Activated T-helper 2 cell treated with anti-CD3 and anti-CD28 coated beads, Interferon-gamma antibody, Interleukin-2, Interleukin-4, amounts not matched to agents 10 μg/mL and 5 μg/mL and 100 μg/mL, durations not matched to agents 14 hours and 24 hours and 36 hours (primary cell): ENCODE measurements around the gene PPP3CA. TPM values are rescaled to one million over a fixed set of nuclear protein-coding genes. Genes with fewer than 3 reads are reported as not detected.

Source experiments
- DNase-seq: peaks from one replicate; pipeline ENCODE4 v3.0.0; 2021; ENCODE audit warnings: low spot score
- H3K27ac Mint-ChIP-seq: one replicate; pipeline ENCODE4 v1.8.0; 2021; ENCODE audit warnings: mixed read lengths
- H3K27me3 Mint-ChIP-seq: one replicate; pipeline ENCODE4 v1.8.0; 2021; ENCODE audit warnings: low read depth, mixed read lengths
- H3K36me3 Mint-ChIP-seq: one replicate; pipeline ENCODE4 v1.8.0; 2021; ENCODE audit warnings: low read depth, mixed read lengths
- H3K4me1 Mint-ChIP-seq: one replicate; pipeline ENCODE4 v1.8.0; 2021; ENCODE audit warnings: low read depth, mixed read lengths
- H3K4me3 Mint-ChIP-seq: one replicate; pipeline ENCODE4 v1.8.0; 2021; ENCODE audit warnings: low read depth, mild to moderate bottlenecking, moderate library complexity, mixed read lengths
- H3K9me3 Mint-ChIP-seq: one replicate; pipeline ENCODE4 v1.8.0; 2021; ENCODE audit warnings: mixed read lengths
- intact Hi-C: fragments of 100-400 bp; cut with micrococcal nuclease; formaldehyde crosslinking; loops from one replicate; pipeline ENCODE4 v1.15.1; 2023
- total RNA-seq: library from RNA; stranded (reverse); gene quantifications from 2 replicates; pipeline ENCODE4 v1.2.3, GENCODE V29; 2022

The PPP3CA gene
- total RNA-seq, 1 donor from 2014 or later = 7.2 TPM

- no peaks in the 10 kb centered on the region for H3K9me3 Mint-ChIP-seq
- H3K36me3 Mint-ChIP-seq = peaks cover 3% of the 10 kb centered on the region
Observed at GRCh38 chr4:101067383-101067782, 279.9 kb downstream of the PPP3CA start.

DNA sequence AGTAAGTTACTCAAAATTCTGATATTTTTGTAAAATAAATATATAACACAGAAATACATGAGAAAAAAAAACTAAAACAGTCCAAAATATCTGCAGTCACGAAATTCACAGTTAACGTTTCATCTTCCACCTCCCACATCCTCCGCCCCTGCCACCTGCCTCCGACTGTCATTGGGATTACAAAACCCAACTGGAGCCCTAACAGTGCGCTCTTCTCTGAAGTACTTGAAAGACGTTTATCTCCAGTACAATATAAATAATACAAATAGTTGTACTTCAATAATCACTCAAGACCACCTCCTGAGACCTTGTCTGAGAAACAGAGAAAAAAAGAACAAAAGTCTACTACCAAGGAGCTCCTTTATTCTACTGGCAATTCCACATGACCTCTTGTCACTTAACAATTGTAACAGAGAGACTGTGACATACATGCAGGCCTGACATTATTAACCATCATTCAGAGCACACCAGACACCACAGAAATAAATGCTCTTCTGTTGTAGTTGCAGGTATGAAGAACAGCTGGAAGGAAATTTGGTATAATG, 280.6 kb downstream of the PPP3CA start:
- H3K27ac Mint-ChIP-seq = no peak overlapping the region
- no peaks in the 10 kb centered on the region for H3K4me1 Mint-ChIP-seq
- no peak overlapping the region for H3K4me3 Mint-ChIP-seq
- H3K36me3 Mint-ChIP-seq = peaks cover 3% of the 10 kb centered on the region
- intact Hi-C loops = no loop called here
- DNase-seq = no peak
- H3K27me3 Mint-ChIP-seq = no peaks in the 10 kb centered on the region
- H3K9me3 Mint-ChIP-seq = no peaks in the 10 kb centered on the region

More at GRCh38 chr4:101067383-101067782, 279.9 kb downstream of the PPP3CA start:
- Mint-ChIP-seq H3K4me3 (no peak overlapping the region), H3K27me3 (no peaks in the 10 kb centered on the region), H3K4me1 (no peaks in the 10 kb centered on the region), H3K27ac (no peak overlapping the region)
- intact Hi-C loops = no loop called here
- DNase-seq = no peak

GRCh38 chr4:101065935-101066485, 281.3 kb downstream of the PPP3CA start:
- no peaks in the 10 kb centered on the region for H3K27me3 Mint-ChIP-seq
- H3K27ac Mint-ChIP-seq = no peak overlapping the region
- no peak overlapping the region for H3K4me3 Mint-ChIP-seq
- intact Hi-C loops = no loop called here
- H3K9me3 Mint-ChIP-seq = no peaks in the 10 kb centered on the region
- no peaks in the 10 kb centered on the region for H3K4me1 Mint-ChIP-seq
- DNase-seq = no peak
- H3K36me3 Mint-ChIP-seq = peaks cover 3% of the 10 kb centered on the region

GRCh38 chr4:101065346-101065745, 282.0 kb downstream of the PPP3CA start:
- H3K4me1 Mint-ChIP-seq = no peaks in the 10 kb centered on the region
- DNase-seq = no peak
- no peak overlapping the region for H3K27ac Mint-ChIP-seq
- H3K4me3 Mint-ChIP-seq = no peak overlapping the region
- intact Hi-C loops = no loop called here
- H3K9me3 Mint-ChIP-seq = no peaks in the 10 kb centered on the region
- H3K36me3 Mint-ChIP-seq = peaks cover 3% of the 10 kb centered on the region
- H3K27me3 Mint-ChIP-seq = no peaks in the 10 kb centered on the region

DNA sequence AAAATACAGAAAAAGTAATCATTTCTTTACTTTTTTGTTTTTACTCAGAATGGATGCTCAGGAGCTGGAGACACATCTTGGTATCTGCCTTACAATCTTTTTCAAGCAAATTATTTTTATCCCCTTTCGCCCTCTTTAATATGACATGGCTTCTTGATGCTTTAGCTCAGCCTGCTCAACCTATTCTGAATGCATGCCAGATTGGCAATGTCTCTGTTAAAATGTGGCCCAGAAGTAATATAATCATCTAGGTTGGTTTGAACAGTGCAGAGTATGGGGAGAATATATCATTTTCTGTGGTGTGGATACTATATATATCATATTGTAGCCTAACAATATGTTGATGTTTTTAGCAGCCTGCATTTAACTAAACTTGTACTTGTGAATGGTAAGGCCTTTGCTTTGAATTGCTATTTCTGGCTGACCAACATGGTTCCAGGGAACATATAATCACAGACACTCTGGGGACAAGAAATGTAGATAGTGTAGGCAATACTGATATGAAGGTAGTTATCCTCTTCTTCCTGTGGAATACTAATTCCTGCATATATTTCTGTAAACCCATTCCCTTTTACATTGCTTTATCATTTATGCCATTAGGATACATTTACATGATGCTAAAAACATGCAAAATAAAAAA, 282.7 kb downstream of the PPP3CA start:
- H3K9me3 Mint-ChIP-seq = no peaks in the 10 kb centered on the region
- no peak overlapping the region for H3K27ac Mint-ChIP-seq
- peaks cover 3% of the 10 kb centered on the region for H3K36me3 Mint-ChIP-seq
- H3K4me1 Mint-ChIP-seq = no peaks in the 10 kb centered on the region
- DNase-seq = no peak
- no peak overlapping the region for H3K4me3 Mint-ChIP-seq
- H3K27me3 Mint-ChIP-seq = no peaks in the 10 kb centered on the region
- intact Hi-C loops = no loop called here

- Mint-ChIP-seq H3K27me3 (no peaks in the 10 kb centered on the region), H3K4me1 (peaks cover 6% of the 10 kb centered on the region), H3K9me3 (no peaks in the 10 kb centered on the region), H3K4me3 (no peak overlapping the region), H3K27ac (no peak overlapping the region), H3K36me3 (no peaks in the 10 kb centered on the region)
- no peak for DNase-seq
- intact Hi-C loops = no loop called here
Observed at GRCh38 chr4:101055392-101055791, 291.9 kb downstream of the PPP3CA start.

- no peaks in the 10 kb centered on the region for H3K9me3 Mint-ChIP-seq
- intact Hi-C loops = no loop called here
- no peak overlapping the region for H3K4me3 Mint-ChIP-seq
- no peak for DNase-seq
- H3K27ac Mint-ChIP-seq = no peak overlapping the region
- peaks cover 6% of the 10 kb centered on the region for H3K4me1 Mint-ChIP-seq
- no peaks in the 10 kb centered on the region for H3K36me3 Mint-ChIP-seq
- H3K27me3 Mint-ChIP-seq = no peaks in the 10 kb centered on the region
Observed at GRCh38 chr4:101050837-101051205, 296.5 kb downstream of the PPP3CA start.

DNA sequence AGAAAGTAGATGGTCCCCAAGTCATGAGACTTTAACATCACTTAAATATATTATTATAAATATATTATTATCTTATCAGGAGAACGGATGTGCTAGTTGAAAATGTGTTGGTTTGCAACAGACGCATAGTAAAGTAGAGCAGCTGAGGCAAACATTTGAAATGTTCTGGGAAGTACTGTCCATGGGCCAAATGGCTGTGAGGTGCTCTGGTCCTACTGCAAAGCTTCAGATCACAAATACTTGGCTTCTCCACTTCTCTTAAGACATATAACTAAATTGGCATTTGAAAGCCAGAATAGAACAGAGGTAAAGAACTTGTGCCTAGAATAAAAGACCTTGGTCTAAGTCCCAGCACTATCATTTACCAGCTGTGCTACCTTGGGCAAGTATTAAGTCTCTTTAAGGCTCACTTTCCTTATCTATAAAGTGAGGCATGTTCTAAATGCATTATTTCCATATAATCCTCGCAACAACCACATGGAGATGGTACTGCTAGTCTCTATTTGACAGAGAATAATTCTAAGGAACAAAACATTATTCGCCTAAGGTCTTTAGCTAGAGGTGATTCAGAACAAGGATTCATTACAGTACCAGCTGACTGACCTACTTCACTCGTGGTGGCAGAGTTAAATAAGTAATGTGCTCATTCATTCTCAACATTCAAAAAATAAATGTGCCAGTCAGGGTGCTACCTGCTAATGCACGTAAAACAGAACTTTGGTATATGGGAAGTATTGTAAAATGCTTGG, 297.1 kb downstream of the PPP3CA start:
- Mint-ChIP-seq H3K4me3 (no peak overlapping the region), H3K9me3 (no peaks in the 10 kb centered on the region), H3K4me1 (peaks cover 6% of the 10 kb centered on the region), H3K27ac (no peak overlapping the region), H3K36me3 (no peaks in the 10 kb centered on the region), H3K27me3 (no peaks in the 10 kb centered on the region)
- intact Hi-C loops = no loop called here
- DNase-seq = no peak

GRCh38 chr4:101049549-101050001, 297.8 kb downstream of the PPP3CA start:
- intact Hi-C loops = no loop called here
- H3K4me1 Mint-ChIP-seq = peaks cover 6% of the 10 kb centered on the region
- H3K4me3 Mint-ChIP-seq = no peak overlapping the region
- DNase-seq = no peak
- H3K27me3 Mint-ChIP-seq = no peaks in the 10 kb centered on the region
- H3K36me3 Mint-ChIP-seq = no peaks in the 10 kb centered on the region
- H3K27ac Mint-ChIP-seq = no peak overlapping the region
- no peaks in the 10 kb centered on the region for H3K9me3 Mint-ChIP-seq

GRCh38 chr4:101044766-101045165, 302.6 kb downstream of the PPP3CA start:
- Mint-ChIP-seq H3K4me1 (no peaks in the 10 kb centered on the region), H3K27me3 (no peaks in the 10 kb centered on the region), H3K36me3 (no peaks in the 10 kb centered on the region), H3K27ac (no peak overlapping the region), H3K4me3 (no peak overlapping the region), H3K9me3 (no peaks in the 10 kb centered on the region)
- DNase-seq = no peak
- intact Hi-C loops = no loop called here

DNA sequence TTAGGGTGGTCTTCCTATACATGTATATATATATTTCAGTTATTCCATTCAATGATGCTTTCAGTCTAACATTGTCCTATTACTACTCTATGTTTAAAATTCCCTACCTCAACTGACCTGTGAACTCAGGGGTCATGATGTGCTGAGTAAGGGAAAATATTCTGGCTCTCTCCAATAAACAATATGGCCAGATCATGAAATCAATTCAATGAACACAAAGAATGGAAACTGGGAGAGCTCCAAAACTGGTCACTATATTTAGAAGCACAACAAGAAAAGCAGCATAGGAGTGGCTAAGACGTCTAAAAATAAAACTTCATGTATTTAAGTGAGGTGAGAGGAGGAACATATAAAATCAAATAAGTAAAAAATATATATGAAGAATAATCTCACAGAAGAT, 304.5 kb downstream of the PPP3CA start:
- intact Hi-C loops = no loop called here
- peaks cover 7% of the 10 kb centered on the region for H3K4me1 Mint-ChIP-seq
- H3K36me3 Mint-ChIP-seq = peaks cover 3% of the 10 kb centered on the region
- no peaks in the 10 kb centered on the region for H3K27me3 Mint-ChIP-seq
- DNase-seq = no peak
- H3K27ac Mint-ChIP-seq = no peak overlapping the region
- no peaks in the 10 kb centered on the region for H3K9me3 Mint-ChIP-seq
- no peak overlapping the region for H3K4me3 Mint-ChIP-seq

GRCh38 chr4:101040776-101041175, 306.6 kb downstream of the PPP3CA start:
- H3K27me3 Mint-ChIP-seq = no peaks in the 10 kb centered on the region
- no peak overlapping the region for H3K27ac Mint-ChIP-seq
- intact Hi-C loops = no loop called here
- H3K4me3 Mint-ChIP-seq = no peak overlapping the region
- peaks cover 4% of the 10 kb centered on the region for H3K9me3 Mint-ChIP-seq
- peaks cover 14% of the 10 kb centered on the region for H3K36me3 Mint-ChIP-seq
- DNase-seq = no peak
- H3K4me1 Mint-ChIP-seq = peaks cover 11% of the 10 kb centered on the region

DNA sequence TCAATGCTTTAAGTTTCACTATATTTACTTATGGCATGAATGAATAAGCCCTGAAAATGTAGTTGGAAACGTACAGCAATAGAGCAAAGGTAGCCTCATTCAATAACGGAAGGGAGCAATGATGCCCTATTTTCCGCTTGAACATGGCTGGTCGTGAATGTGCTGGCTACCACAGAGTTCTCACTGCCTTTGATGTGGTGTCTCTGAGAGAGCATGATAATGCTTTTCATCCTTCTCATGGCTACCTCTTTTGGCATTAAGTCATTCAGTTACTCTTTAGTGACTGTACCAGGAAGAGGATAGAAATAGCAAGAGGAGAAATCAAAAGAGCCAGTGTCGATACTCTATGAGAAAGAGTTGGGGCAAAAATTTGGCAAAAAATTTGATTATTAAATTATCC, 308.0 kb downstream of the PPP3CA start:
- peaks cover 4% of the 10 kb centered on the region for H3K9me3 Mint-ChIP-seq
- peaks cover 11% of the 10 kb centered on the region for H3K4me1 Mint-ChIP-seq
- H3K27me3 Mint-ChIP-seq = no peaks in the 10 kb centered on the region
- no peak overlapping the region for H3K4me3 Mint-ChIP-seq
- no peak overlapping the region for H3K27ac Mint-ChIP-seq
- no peak for DNase-seq
- intact Hi-C loops = no loop called here
- H3K36me3 Mint-ChIP-seq = peaks cover 14% of the 10 kb centered on the region
